Motor neuron (in vitro differentiated cells): ENCODE results near the gene ARL15. TPM values are rescaled to one million over a fixed set of nuclear protein-coding genes. Genes with fewer than 3 reads are reported as not detected.

Experiments used
- ATAC-seq, 8 experiments: fragments of 200-7000 bp; cut with Tn5 transposase; replicated peaks in 6 of 8; 2 replicates each; pipeline ENCODE4 v1.8.0; 2021; ENCODE audit warnings: mild to moderate bottlenecking in 8 of 8, moderate library complexity in 8 of 8
- H3K27ac ChIP-seq, 2 donors: fragments of 250-450 bp; sonication (Bioruptor Pico); 2 replicates each; pipeline ENCODE4 v1.9.0; 2021; ENCODE audit warnings: antibody characterized with exemption in 2 of 2, mild to moderate bottlenecking in 2 of 2, moderate library complexity in 1 of 2
- H3K4me1 ChIP-seq, 2 donors: fragments of 250-450 bp; sonication (Bioruptor Pico); replicated peaks in 1 of 2; 2 replicates each; pipeline ENCODE4 v1.6.1; 2021; ENCODE audit warnings: antibody characterized with exemption in 2 of 2, mild to moderate bottlenecking in 2 of 2, moderate library complexity in 1 of 2
- H3K4me3 ChIP-seq, 5 donors: fragments of 250-450 bp; sonication (Bioruptor Pico); 2 replicates each; pipeline ENCODE4 v1.9.0; 2021; ENCODE audit warnings: antibody characterized with exemption in 5 of 5, mild to moderate bottlenecking in 5 of 5, moderate library complexity in 4 of 5
- WGBS, 10 experiments: fragments of 450-650 bp; shearing (Covaris generic); methylation state at CpG; one replicate each; pipeline ENCODE4 v1.0.0; 2022; 5-methylcytosine and 5-hydroxymethylcytosine counted together
- in situ Hi-C, 9 experiments: fragments of 400-800 bp; cut with MboI; loops; one replicate each; pipeline ENCODE4 v1.15.0; 2021; ENCODE audit warnings: low sequenced_read_pairs in 9 of 9, low pct_unique_long_range_greater_than_20kb in 2 of 9; ENCODE audit not compliant: unreplicated experiment in 9 of 9
- total RNA-seq, 8 experiments: library from RNA; unstranded; fragments of 300-600 nt; gene quantifications; 2 replicates each; pipeline versions ENCODE4 v1.2.3 to v1.2.4, GENCODE V29; 2022

Gene ARL15
- total RNA-seq, 8 experiments from 2014 or later = 17.0 to 44.6 (median 22.3) TPM

GRCh38 chr5:54040804-54041203, 269.6 kb downstream of the ARL15 start:
- WGBS, 10 experiments = 25 to 100% (median 100%) methylated on average over 1 of the region's 1 CpG; no CpG with 5 or more reads in 3 of the 10 experiments

GRCh38 chr5:54040018-54040417, 270.4 kb downstream of the ARL15 start:
- no peak for ATAC-seq
- no peak overlapping the region for H3K4me3 ChIP-seq
- in situ Hi-C loops = no loop called here
- no peaks in the 10 kb centered on the region for H3K4me1 ChIP-seq
- no peak overlapping the region for H3K27ac ChIP-seq
- 67 to 100% (median 89%) methylated on average over 1 of the region's 1 CpG for WGBS, 10 experiments

More at GRCh38 chr5:54040804-54041203, 269.6 kb downstream of the ARL15 start:
- H3K4me1 ChIP-seq = no peaks in the 10 kb centered on the region
- in situ Hi-C loops = no loop called here
- no peak overlapping the region for H3K4me3 ChIP-seq
- peak in 2 of 8 experiments; percentile 36 to 81 for ATAC-seq
- no peak overlapping the region for H3K27ac ChIP-seq

- no peaks in the 10 kb centered on the region for H3K4me1 ChIP-seq
- H3K27ac ChIP-seq = no peak overlapping the region
- no peak overlapping the region for H3K4me3 ChIP-seq
- no peak for ATAC-seq
- 64 to 100% (median 100%) methylated on average over 1 of the region's 1 CpG; no CpG with 5 or more reads in 2 of the 10 experiments for WGBS, 10 experiments
- in situ Hi-C loops = no loop called here
Observed at GRCh38 chr5:54037205-54037604, 273.2 kb downstream of the ARL15 start.

- in situ Hi-C loops = no loop called here
- no peak for ATAC-seq
- no peak overlapping the region for H3K4me3 ChIP-seq
- 61 to 100% (median 86%) methylated on average over 1 to 3 of the region's 3 CpGs for WGBS, 10 experiments
- no peak overlapping the region for H3K27ac ChIP-seq
- H3K4me1 ChIP-seq = no peaks in the 10 kb centered on the region
Observed at GRCh38 chr5:54030981-54031380, 279.4 kb downstream of the ARL15 start.

GRCh38 chr5:54024466-54024865, 285.9 kb downstream of the ARL15 start:
- in situ Hi-C loops = no loop called here
- peaks cover 0 to 3% of the 10 kb centered on the region in 2 donors for H3K4me1 ChIP-seq
- ATAC-seq = no peak
- no peak overlapping the region for H3K4me3 ChIP-seq
- 86 to 100% (median 91%) methylated on average over 1 of the region's 1 CpG; no CpG with 5 or more reads in 1 of the 10 experiments for WGBS, 10 experiments
- no peak overlapping the region for H3K27ac ChIP-seq

- in situ Hi-C loops = no loop called here
- ATAC-seq = no peak
- Histone ChIP-seq H3K4me1 (peaks cover 5 to 7% of the 10 kb centered on the region in 2 donors), H3K27ac (no peak overlapping the region), H3K4me3 (no peak overlapping the region)
- WGBS, 10 experiments = 76 to 100% (median 90%) methylated on average over 2 to 3 of the region's 3 CpGs
Observed at GRCh38 chr5:54022223-54022622, 288.1 kb downstream of the ARL15 start.

- WGBS, 10 experiments = 37 to 87% (median 71%) methylated on average over 3 to 5 of the region's 5 CpGs
- ATAC-seq = no peak
Observed at GRCh38 chr5:54021431-54022164, 288.8 kb downstream of the ARL15 start.

GRCh38 chr5:54018438-54018837, 291.9 kb downstream of the ARL15 start:
- WGBS, 10 experiments = 0 to 100% (median 25%) methylated on average over 1 to 3 of the region's 3 CpGs; no CpG with 5 or more reads in 1 of the 10 experiments

More at GRCh38 chr5:54021431-54022164, 288.8 kb downstream of the ARL15 start:
- in situ Hi-C loops = no loop called here
- Histone ChIP-seq H3K27ac (no peak overlapping the region), H3K4me3 (no peak overlapping the region), H3K4me1 (peaks cover 5 to 7% of the 10 kb centered on the region in 2 donors)

GRCh38 chr5:54017580-54017979, 292.8 kb downstream of the ARL15 start:
- H3K4me3 ChIP-seq = no peak overlapping the region
- no peak for ATAC-seq
- peaks cover 5 to 7% of the 10 kb centered on the region in 2 donors for H3K4me1 ChIP-seq
- 20 to 100% (median 42%) methylated on average over 1 to 2 of the region's 2 CpGs for WGBS, 10 experiments
- in situ Hi-C loops = no loop called here
- H3K27ac ChIP-seq = no peak overlapping the region

More at GRCh38 chr5:54018438-54018837, 291.9 kb downstream of the ARL15 start:
- peaks cover 5 to 7% of the 10 kb centered on the region in 2 donors for H3K4me1 ChIP-seq
- no peak overlapping the region for H3K27ac ChIP-seq
- ATAC-seq = no peak
- in situ Hi-C loops = no loop called here
- no peak overlapping the region for H3K4me3 ChIP-seq

GRCh38 chr5:54013556-54014194, 296.7 kb downstream of the ARL15 start:
- peak; percentile 57 to 100 (median 93) for ATAC-seq
- H3K27ac ChIP-seq = no peak overlapping the region
- H3K4me3 ChIP-seq = no peak overlapping the region
- peaks cover 5 to 11% of the 10 kb centered on the region in 2 donors for H3K4me1 ChIP-seq
- in situ Hi-C loops = no loop called here

GRCh38 chr5:54009828-54010227, 300.5 kb downstream of the ARL15 start:
- Histone ChIP-seq H3K27ac (no peak overlapping the region), H3K4me1 (peaks cover 0 to 22% of the 10 kb centered on the region in 2 donors), H3K4me3 (no peak overlapping the region)
- 0 to 100% (median 34%) methylated on average over 1 to 2 of the region's 2 CpGs; no CpG with 5 or more reads in 2 of the 10 experiments for WGBS, 10 experiments
- ATAC-seq = no peak
- in situ Hi-C loops = no loop called here

GRCh38 chr5:54009357-54009756, 301.0 kb downstream of the ARL15 start:
- H3K4me1 ChIP-seq = peaks cover 0 to 22% of the 10 kb centered on the region in 2 donors
- H3K4me3 ChIP-seq = no peak overlapping the region
- WGBS, 10 experiments = 17 to 100% (median 60%) methylated on average over 1 of the region's 1 CpG; no CpG with 5 or more reads in 3 of the 10 experiments
- no peak for ATAC-seq
- H3K27ac ChIP-seq = no peak overlapping the region
- in situ Hi-C loops = no loop called here
